Stimulated activated naive CD4-positive, alpha-beta T cell (primary cell): ENCODE measurements around the gene TECTA.

Experiments
- DNase-seq, 6 experiments: peaks; one replicate each; lab custom pipeline; 2025; lab: John Stamatoyannopoulos, UW

The TECTA gene

GRCh38 chr11:121188776-121189175, 87.7 kb downstream of the TECTA start:
- no peak for DNase-seq

- DNase-seq = no peak
Observed at GRCh38 chr11:121191818-121192217, 90.8 kb downstream of the TECTA start.

- DNase-seq = peak; percentile 5 to 71 (median 19)
Observed at GRCh38 chr11:121194731-121195596, 93.9 kb downstream of the TECTA start.

GRCh38 chr11:121198491-121198890, 97.4 kb downstream of the TECTA start:
- DNase-seq = no peak

- DNase-seq = no peak
Observed at GRCh38 chr11:121199516-121199915, 98.5 kb downstream of the TECTA start.

GRCh38 chr11:121206810-121207209, 105.8 kb downstream of the TECTA start:
- DNase-seq = no peak

GRCh38 chr11:121207485-121208115, 106.6 kb downstream of the TECTA start:
- no peak for DNase-seq

GRCh38 chr11:121210445-121211080, 109.5 kb downstream of the TECTA start:
- no peak for DNase-seq

- no peak for DNase-seq
Observed at GRCh38 chr11:121211626-121212025, 110.6 kb downstream of the TECTA start.

- no peak for DNase-seq
Observed at GRCh38 chr11:121212536-121213361, 111.7 kb downstream of the TECTA start.

GRCh38 chr11:121213362-121213893, 112.4 kb downstream of the TECTA start:
- DNase-seq = no peak

- no peak for DNase-seq
Observed at GRCh38 chr11:121214861-121215260, 113.8 kb downstream of the TECTA start.

- no peak for DNase-seq
Observed at GRCh38 chr11:121221496-121222200, 120.6 kb downstream of the TECTA start.

- no peak for DNase-seq
Observed at GRCh38 chr11:121223161-121223560, 122.1 kb downstream of the TECTA start.

- no peak for DNase-seq
Observed at GRCh38 chr11:121225382-121225781, 124.3 kb downstream of the TECTA start.

GRCh38 chr11:121226415-121227263, 125.6 kb downstream of the TECTA start:
- DNase-seq = no peak

- no peak for DNase-seq
Observed at GRCh38 chr11:121228851-121229250, 127.8 kb downstream of the TECTA start.

GRCh38 chr11:121229495-121230215, 128.6 kb downstream of the TECTA start:
- DNase-seq = no peak

- DNase-seq = no peak
Observed at GRCh38 chr11:121231576-121232278, 130.7 kb downstream of the TECTA start.
